GM18505 (cell line): ENCODE results near the gene EDN1.

Source experiments
- ATAC-seq: cut with Tn5 transposase; IDR thresholded peaks from one replicate; pipeline ENCODE4 v1.9.1; 2021; ENCODE audit not compliant: unreplicated experiment
- POLR2A ChIP-seq: IDR thresholded peaks from 4 replicates; pipeline ENCODE4 v1.6.1; 2011; ENCODE audit warnings: borderline replicate concordance; ENCODE audit not compliant: insufficient read depth, insufficient read length; ENCODE audit errors: extremely low read depth

EDN1 gene

DNA sequence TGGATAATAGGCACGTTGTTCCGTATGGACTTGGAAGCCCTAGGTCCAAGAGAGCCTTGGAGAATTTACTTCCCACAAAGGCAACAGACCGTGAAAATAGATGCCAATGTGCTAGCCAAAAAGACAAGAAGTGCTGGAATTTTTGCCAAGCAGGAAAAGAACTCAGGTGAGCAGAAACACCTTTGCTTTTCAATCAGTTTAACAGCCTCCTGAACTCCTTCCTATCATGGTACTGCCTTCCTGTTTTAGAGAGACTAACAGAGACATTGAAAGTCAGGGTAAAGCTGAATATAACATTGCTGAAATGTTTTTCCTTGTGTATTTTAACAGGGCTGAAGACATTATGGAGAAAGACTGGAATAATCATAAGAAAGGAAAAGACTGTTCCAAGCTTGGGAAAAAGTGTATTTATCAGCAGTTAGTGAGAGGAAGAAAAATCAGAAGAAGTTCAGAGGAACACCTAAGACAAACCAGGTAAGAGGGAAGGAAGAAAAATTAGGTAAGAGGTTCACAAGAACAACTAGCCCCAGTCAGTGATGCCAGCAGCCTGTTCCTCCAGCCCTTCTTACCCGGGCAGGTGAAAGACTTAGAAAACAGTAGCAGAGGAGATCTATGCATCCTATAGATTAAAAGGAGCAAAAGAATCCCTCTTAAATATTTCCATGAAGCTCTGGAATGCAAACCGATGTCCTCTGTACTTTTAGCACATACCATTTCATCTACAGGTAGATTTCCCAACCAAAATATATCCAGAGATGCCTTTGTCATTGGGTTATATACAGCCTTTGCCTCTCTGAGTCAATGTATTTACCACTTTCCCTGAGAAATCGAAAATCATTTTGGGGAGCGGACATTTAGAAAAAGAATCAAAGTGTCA is 4.0 kb downstream of the EDN1 start:
- no peak for ATAC-seq

DNA sequence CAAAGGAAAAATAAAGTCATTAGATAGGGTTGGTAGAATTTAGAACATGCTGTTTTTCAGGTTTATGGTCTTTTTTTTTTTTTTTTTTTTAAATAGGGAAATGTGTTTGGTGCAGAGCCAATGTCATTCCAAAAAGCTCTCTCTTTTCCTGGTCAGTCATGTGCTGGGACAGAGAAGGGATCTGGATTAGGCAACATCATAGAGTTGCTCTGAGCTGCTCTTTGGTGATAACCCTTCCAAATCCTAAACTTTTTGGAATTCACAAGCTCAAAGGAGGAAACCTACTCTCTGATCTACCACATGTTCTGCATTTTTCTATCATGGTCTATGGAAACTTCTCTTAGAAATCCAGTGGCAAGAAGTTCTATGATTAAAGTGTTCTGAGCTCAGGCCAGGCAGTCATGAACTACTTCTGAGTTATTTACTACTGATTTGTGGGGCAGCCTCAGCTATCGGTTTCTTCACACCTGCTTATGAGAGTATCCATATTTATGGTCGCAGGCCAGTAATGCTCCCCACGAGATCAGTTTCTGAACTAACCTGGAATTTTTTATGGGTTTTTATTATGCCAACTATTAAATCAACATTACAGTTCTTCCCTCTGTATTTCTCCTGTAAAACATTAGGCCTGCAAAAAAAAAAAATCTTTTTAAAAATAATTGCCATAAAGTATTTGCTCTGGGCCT is 4.8 kb downstream of the EDN1 start:
- TF ChIP-seq POLR2A: no peak
- ATAC-seq: no peak

More for the DNA sequence above, 4.0 kb downstream of the EDN1 start:
- no peak for TF ChIP-seq POLR2A

DNA sequence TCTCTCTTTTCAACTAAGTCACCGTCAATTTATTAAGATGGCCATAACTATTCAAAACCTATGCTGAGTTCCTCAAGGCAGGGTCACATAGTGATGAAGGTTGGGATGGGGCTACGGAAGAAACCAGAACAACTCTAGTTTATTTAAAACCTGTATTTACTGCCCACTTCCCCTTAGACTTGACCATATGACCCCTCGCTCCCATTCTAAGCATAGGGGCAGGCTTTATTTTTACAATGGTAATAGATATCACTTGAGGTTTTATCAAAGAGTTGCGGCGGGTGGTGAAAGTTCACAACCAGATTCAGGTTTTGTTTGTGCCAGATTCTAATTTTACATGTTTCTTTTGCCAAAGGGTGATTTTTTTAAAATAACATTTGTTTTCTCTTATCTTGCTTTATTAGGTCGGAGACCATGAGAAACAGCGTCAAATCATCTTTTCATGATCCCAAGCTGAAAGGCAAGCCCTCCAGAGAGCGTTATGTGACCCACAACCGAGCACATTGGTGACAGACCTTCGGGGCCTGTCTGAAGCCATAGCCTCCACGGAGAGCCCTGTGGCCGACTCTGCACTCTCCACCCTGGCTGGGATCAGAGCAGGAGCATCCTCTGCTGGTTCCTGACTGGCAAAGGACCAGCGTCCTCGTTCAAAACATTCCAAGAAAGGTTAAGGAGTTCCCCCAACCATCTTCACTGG is 5.5 kb downstream of the EDN1 start:
- TF ChIP-seq POLR2A: no peak
- no peak for ATAC-seq

DNA sequence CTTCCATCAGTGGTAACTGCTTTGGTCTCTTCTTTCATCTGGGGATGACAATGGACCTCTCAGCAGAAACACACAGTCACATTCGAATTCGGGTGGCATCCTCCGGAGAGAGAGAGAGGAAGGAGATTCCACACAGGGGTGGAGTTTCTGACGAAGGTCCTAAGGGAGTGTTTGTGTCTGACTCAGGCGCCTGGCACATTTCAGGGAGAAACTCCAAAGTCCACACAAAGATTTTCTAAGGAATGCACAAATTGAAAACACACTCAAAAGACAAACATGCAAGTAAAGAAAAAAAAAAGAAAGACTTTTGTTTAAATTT is 6.1 kb downstream of the EDN1 start:
- no peak for ATAC-seq
- TF ChIP-seq POLR2A: no peak

DNA sequence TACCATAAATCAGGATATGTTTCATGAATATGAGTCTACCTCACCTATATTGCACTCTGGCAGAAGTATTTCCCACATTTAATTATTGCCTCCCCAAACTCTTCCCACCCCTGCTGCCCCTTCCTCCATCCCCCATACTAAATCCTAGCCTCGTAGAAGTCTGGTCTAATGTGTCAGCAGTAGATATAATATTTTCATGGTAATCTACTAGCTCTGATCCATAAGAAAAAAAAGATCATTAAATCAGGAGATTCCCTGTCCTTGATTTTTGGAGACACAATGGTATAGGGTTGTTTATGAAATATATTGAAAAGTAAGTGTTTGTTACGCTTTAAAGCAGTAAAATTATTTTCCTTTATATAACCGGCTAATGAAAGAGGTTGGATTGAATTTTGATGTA is 6.4 kb downstream of the EDN1 start:
- no peak for TF ChIP-seq POLR2A
- no peak for ATAC-seq

DNA sequence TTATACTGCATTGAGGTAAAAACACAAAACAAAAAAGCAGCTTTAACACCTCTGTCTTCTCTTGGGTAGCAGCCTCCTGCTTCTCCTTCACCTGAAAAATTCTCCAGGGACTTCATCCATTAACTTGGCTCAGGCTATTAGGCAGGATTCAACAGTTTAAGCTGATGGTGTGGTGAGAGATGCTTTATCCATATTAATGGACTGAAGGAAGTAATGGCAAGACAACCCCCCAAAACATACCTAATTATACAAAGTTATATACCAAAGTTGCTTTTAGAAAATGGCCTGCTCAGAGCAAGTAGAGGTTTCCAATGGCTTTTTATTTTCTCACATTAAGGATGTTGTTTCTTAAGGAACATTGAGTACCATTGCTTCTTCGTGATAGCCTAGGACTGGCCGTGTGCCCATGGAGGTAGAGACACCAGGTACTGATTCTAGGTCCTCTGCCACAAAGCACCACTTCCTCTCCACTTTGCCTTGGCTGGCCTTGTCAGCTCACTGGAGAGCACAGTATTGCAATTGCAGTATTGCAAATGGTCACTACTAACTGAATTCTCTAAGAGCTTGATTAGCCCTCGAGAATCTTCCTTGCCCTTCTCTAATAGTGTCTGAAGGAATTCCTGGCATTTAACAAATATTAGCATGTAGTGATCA is 7.3 kb downstream of the EDN1 start:
- no peak for TF ChIP-seq POLR2A
- no peak for ATAC-seq

DNA sequence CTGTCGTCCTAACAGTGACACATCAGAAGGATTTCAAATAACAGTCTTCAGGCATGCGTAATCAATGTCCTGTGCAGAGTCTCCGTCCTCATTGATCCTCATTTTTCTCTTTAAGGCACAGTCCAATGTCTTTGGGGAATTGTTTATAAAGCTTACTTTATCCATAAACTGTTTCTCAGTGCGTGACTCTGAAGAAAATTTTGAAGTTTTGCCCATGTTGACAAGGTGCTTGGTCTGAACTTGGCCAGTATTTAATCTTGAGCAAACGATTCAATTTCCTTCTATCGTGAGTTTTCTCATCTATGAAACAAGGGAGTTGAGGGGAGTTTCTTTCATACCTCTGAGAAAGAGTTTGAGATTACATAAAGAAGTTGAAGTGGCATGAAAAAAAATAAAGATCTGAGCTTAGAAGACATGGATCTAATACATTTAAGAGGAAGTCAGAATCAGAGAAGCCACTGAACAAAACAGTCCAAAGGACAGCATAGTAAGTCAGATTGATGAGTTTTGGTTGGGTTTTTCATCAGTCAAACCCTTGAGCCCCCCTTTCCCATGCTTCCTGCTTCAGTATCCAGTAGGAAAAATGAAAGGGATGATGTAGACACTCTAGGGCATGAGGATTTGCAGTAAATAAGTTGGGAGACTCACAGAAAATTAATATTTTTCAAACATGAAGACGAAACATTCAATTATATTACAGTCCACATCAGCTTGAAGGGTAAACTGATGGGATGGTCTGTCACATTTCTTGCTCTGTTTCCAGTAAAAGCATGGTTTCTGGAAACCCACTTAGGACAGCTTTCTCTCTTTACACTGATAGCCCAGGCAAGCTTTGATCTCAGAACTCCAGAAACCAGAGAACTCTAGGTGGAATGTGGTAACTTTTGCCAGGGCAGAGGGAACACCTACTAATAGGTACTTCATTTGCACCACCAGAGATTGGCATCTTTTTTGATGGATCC is 8.1 kb downstream of the EDN1 start:
- no peak for ATAC-seq
- TF ChIP-seq POLR2A: no peak

DNA sequence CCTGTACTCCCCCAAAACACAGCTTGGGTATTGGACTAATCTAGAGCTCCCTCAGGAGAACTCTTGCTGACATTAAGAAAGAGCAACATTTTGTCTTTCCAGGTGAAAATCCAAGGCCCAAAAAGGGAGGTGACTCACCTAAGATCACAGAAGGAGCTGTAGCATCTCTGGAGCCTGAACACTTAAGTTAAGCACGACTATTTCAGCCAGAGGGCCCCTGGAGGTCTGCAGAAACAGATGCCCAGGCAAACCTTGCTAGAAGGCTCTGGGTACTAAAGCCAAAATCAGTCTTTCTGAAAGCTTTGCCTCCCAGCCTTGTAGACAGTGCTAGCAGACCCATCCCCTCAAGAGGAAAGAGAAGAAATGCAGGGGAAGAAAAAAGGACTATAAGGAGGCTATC is 8.8 kb downstream of the EDN1 start:
- no peak for ATAC-seq
- TF ChIP-seq POLR2A: no peak

DNA sequence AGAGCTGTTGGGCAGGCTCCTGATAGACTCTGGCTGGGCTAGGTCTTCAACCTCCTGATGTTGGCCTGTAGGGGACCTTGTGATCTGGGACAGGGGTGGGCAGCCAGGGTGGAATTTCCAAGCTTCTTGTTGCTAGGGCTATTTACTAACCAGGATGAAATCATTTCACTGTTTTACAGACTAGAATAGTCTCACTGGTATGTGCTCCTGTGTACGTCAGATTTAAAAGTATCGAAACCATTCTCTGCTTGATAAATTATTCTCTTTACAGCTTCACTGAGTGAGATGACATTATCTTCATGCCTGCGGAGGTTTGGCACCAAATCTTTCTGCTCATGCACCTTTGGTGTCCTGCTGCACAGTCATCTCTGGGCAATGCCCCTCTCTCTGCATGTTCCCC is 10.9 kb downstream of the EDN1 start:
- TF ChIP-seq POLR2A: no peak
- no peak for ATAC-seq

DNA sequence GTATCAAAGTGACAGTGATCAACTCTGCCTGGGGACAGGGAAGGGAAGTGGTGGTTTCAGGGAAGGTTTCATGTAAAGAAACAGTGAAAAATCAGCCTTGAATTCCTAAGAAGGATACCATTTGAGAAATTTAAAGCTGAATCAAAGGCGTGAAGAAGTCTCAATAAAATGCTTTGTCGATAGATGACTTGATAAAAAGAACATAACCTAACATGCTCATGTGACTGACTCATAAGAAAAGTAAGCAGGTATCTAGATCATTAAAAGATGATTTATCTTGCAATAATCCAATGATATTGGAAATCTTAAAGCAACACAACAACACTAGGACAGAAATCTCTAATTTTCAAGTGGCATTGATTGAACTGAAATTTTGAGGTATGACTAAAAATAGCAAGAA is 14.3 kb downstream of the EDN1 start:
- no peak for TF ChIP-seq POLR2A
- no peak for ATAC-seq

DNA sequence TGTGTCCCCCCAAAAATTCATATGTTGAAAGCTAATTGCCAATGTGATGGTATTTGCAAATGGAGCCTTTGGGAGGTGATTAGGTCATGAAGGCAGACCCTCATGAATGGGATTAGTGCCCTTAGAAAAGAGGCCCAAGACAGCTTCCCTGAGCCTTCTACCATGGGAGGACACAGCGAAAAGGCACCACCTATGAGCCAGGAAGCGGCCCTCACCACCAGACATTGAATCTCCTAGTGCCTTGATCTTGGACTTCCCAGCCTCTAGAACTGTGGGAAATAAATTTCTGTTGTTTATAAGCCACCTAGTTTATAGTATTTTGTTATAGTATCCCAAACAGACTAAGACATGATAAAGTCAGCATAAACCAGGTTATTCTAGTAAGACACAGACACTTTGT is 18.9 kb downstream of the EDN1 start:
- ATAC-seq: no peak
- no peak for TF ChIP-seq POLR2A

DNA sequence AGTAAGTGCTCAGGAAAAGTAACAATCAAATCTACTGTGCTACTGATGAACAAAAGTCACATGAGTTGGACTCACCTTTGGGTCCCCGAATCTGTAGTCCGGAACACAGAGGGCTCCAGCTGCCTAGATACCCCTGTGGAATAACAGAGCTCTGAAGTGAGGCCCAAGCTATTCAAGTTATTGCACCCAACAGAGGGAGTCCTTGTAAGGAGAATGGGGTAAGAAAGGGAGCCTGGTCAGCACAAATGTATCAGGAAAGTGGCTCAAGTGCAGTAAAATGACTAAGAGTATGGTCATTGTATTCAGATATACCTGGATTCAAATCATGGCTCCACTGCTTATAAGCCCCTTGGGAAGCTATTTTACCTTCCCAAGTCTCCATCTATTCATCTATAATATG is 20.9 kb downstream of the EDN1 start:
- ATAC-seq: no peak
- no peak for TF ChIP-seq POLR2A
